ENCODE results near the gene TMED6. TPM values are rescaled to one million over a fixed set of nuclear protein-coding genes. Genes with fewer than 3 reads are reported as not detected.

The TMED6 gene
- total and polyA plus RNA-seq, 2 of the 8 experiments (the other 6 are each of a cell fraction or from before 2014, with no cell fraction given) = not detected

DNA sequence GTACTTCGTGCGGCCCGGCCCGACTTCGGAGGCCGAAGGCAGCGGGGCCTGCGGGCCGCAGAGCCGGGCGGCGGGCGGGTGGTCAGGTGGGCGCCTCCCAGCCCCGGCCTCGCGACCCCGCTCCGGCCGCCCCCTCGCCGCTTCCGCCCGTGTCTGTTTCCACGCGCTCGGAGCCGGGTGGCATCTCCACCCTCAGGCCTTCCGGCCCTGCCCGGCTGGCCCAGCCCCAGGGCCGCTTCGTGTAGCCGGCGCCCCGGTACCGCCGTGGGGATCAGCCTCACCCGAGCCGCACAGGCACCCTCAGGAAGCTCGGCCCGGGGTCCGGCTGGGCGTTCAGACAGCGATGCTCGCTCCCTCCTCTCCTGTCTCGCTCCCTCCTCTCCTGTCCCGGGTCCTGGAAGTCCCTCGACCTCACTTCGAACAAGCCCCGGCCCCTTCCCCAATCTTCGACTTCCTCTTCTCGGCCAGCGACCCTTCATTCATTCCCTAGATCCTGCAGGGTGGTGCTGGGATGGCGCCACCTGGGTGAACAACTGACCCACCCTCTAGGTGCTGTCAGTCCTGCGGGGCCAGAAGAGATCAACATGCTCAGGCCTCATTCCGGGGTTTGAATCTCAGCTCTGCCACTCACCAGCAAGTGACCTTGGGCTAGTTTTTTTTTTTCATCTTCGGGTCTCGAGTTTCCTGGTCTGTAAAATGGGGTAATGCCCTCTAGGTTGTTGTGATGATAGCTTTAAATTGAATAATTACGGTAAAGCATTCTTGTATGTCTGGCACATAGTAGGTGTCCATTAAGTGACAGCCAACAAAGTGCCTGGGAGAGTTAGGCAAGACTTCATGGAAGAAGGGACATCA lies 39.8 kb downstream of the TMED6 start:
- H2BK12ac ChIP-seq (ENCODE audit: low read depth, low read length) = no peak overlapping the region
- WGBS, 2 experiments (ENCODE audit: extremely low coverage in 1 of 2, insufficient coverage in 1 of 2, insufficient read length in 1 of 2, insufficient replicate concordance in 2 of 2, low coverage in 1 of 2, low lambda C conversion rate in 2 of 2, missing lambda C conversion rate in 1 of 2) = 10% methylated on average over 28 of the region's 59 CpGs; no CpG with 5 or more reads in 1 of the 2 experiments
- H3K14ac ChIP-seq (ENCODE audit: insufficient read length) = no peak overlapping the region
- H2AK5ac ChIP-seq (ENCODE audit: low read depth, low read length) = no peak overlapping the region
- H3K79me2 ChIP-seq (ENCODE audit: control insufficient read depth in 1 of 2, insufficient read depth in 2 of 2, low read length in 2 of 2) = peaks cover 0 to 15% of the 10 kb centered on the region in 2 experiments; a peak in 1 of 4 replicates
- H4K5ac ChIP-seq (ENCODE audit: insufficient read length, low read depth, low read length) = no peak overlapping the region
- no peak overlapping the region for H2BK5ac ChIP-seq (ENCODE audit: low read depth, low read length)
- H3K4me1 ChIP-seq (replicated peaks in 1 of 4; ENCODE audit: control insufficient read depth in 3 of 4, insufficient read depth in 4 of 4, low read length in 3 of 4) = peaks cover 0 to 4% (median 3%) of the 10 kb centered on the region in 4 experiments; a peak in 4 of 7 replicates
- no peaks in the 10 kb centered on the region for H3K27me3 ChIP-seq (replicated peaks in 1 of 4; ENCODE audit: control insufficient read depth in 3 of 4, extremely low read depth in 1 of 4, insufficient read depth in 3 of 4, low read length in 3 of 4)
- peak overlapping the region; percentile 53 to 84 (median 78) for H3K4me3 ChIP-seq (ENCODE audit: extremely low read depth in 1 of 4, insufficient read depth in 2 of 4, low read depth in 3 of 4, low read length in 4 of 4)
- H3K9ac ChIP-seq (replicated peaks in 1 of 4; ENCODE audit: extremely low read depth in 1 of 4, low read depth in 3 of 4, low read length in 3 of 4) = peak overlapping the region; percentile 51 to 80 (median 60)
- no peak overlapping the region for H2BK20ac ChIP-seq (ENCODE audit: low read length)
- H3K56ac ChIP-seq (replicated peaks; ENCODE audit: insufficient read length, low read depth, low read length) = no peak overlapping the region
- no peak overlapping the region for H4K91ac ChIP-seq (replicated peaks; ENCODE audit: insufficient read length, low read length)
- H3K27ac ChIP-seq (ENCODE audit: low read depth, low read length) = 0 out of 2 replicates have a peak overlapping the region, but pooled peaks have one; percentile 28
- DNase-seq (ENCODE audit: low read depth in 1 of 2, low spot score in 2 of 2) (peak in 1 of 2 experiments; percentile 77), FAIRE-seq (no peak)
- no peaks in the 10 kb centered on the region for H3K9me3 ChIP-seq (ENCODE audit: insufficient read depth in 2 of 2, low read depth in 1 of 2, low read length in 1 of 2)
- no peak overlapping the region for H3K23ac ChIP-seq (ENCODE audit: insufficient read length)
- H4K8ac ChIP-seq (ENCODE audit: extremely low read depth, insufficient read depth, low read length) = peak overlapping the region; percentile 96
- POLR2A ChIA-PET (ENCODE audit: partially characterized antibody) = interaction anchor here (0.5 to 24.8 kb wide), 3 partner anchors 25 to 275 kb away, joined by 3 to 497 read pairs (median 6); partner anchors contain the start of genes COG8, NIP7, PDF and TMED6
- H3K18ac ChIP-seq (ENCODE audit: extremely low read depth, low read length) = no peak overlapping the region; the same call in 1 of the 2 replicates
- H3K4me2 ChIP-seq (ENCODE audit: insufficient read depth in 1 of 2, low read depth in 2 of 2, low read length in 2 of 2) = peak overlapping the region; percentile 65 to 66
- H2BK15ac ChIP-seq (ENCODE audit: low read length) = no peak overlapping the region
- H4K20me1 ChIP-seq (replicated peaks in 1 of 2; ENCODE audit: control insufficient read depth in 1 of 2, insufficient read depth in 2 of 2, low read length in 2 of 2) = peaks cover 5 to 6% of the 10 kb centered on the region in 2 experiments
- no peak overlapping the region for H3K4ac ChIP-seq (replicated peaks; ENCODE audit: insufficient read length, low read depth, low read length)
- no peak overlapping the region for H2BK120ac ChIP-seq (replicated peaks; ENCODE audit: low read depth, low read length)
- no peaks in the 10 kb centered on the region; the same call in 1 of the 2 replicates for H3K79me1 ChIP-seq (ENCODE audit: low read depth, low read length)
- H3K36me3 ChIP-seq (ENCODE audit: control insufficient read depth in 2 of 4, insufficient read depth in 4 of 4, low read length in 3 of 4) = peaks cover 6 to 9% (median 7%) of the 10 kb centered on the region in 4 experiments; a peak in 5 of 8 replicates
- no peak overlapping the region for H2AFZ ChIP-seq (ENCODE audit: low read length)
- H3K23me2 ChIP-seq (ENCODE audit: low read depth, low read length) = 0 out of 2 replicates have a peak, but pooled peaks cover 3% of the 10 kb centered on the region
- CTCF ChIA-PET (ENCODE audit: partially characterized antibody) = interaction anchor here (0.6 to 1.9 kb wide), 8 partner anchors 11 to 360 kb away, joined by 3 to 7 read pairs (median 3); partner anchors contain the start of gene PDF
- TF ChIP-seq, protein P1, sequence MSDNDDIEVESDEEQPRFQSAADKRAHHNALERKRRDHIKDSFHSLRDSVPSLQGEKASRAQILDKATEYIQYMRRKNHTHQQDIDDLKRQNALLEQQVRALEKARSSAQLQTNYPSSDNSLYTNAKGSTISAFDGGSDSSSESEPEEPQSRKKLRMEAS (IDR thresholded peaks at IDR 0.05) = peak; percentile 57
- TF ChIP-seq RXRA (IDR thresholded peaks at IDR 0.05; ENCODE audit: insufficient read depth, low read depth, low read length) = no peak
- TF ChIP-seq, protein P2, sequence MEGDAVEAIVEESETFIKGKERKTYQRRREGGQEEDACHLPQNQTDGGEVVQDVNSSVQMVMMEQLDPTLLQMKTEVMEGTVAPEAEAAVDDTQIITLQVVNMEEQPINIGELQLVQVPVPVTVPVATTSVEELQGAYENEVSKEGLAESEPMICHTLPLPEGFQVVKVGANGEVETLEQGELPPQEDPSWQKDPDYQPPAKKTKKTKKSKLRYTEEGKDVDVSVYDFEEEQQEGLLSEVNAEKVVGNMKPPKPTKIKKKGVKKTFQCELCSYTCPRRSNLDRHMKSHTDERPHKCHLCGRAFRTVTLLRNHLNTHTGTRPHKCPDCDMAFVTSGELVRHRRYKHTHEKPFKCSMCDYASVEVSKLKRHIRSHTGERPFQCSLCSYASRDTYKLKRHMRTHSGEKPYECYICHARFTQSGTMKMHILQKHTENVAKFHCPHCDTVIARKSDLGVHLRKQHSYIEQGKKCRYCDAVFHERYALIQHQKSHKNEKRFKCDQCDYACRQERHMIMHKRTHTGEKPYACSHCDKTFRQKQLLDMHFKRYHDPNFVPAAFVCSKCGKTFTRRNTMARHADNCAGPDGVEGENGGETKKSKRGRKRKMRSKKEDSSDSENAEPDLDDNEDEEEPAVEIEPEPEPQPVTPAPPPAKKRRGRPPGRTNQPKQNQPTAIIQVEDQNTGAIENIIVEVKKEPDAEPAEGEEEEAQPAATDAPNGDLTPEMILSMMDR (IDR thresholded peaks at IDR 0.05; ENCODE audit: control extremely low read depth in 1 of 3, insufficient read depth in 1 of 3, low read depth in 1 of 3, low read length in 3 of 3) = 0 out of 4 replicates have a peak, but pooled peaks of 1 of the 3 experiments have one; percentile 5
- no peak for TF ChIP-seq CTBP2 (IDR thresholded peaks at IDR 0.05; ENCODE audit: borderline replicate concordance, insufficient read depth, insufficient read length, low read length)
- no peak for TF ChIP-seq CREB1 (IDR thresholded peaks at IDR 0.05)
- TF ChIP-seq BACH1 (IDR thresholded peaks at IDR 0.05; ENCODE audit: low read length) = no peak
- no peak for TF ChIP-seq TAF7 (optimal IDR thresholded peaks at IDR 0.05; ENCODE audit: borderline replicate concordance, low read depth, low read length)
